Skeletal muscle satellite cell (primary cell): Measurements from ENCODE around the gene DPP7.
"Not testable (repeated sequence)": the region's sequence is repeated elsewhere in the genome, so short reads cannot be mapped to it uniquely, and the experiment has no call there.

Experiments used
- H3K27me3 ChIP-seq: 2 replicates; pipeline ENCODE4 v1.7.0; 2013; ENCODE audit warnings: low read length; ENCODE audit not compliant: control insufficient read depth, insufficient read depth
- H3K36me3 ChIP-seq: 2 replicates; pipeline ENCODE4 v1.7.0; 2013; ENCODE audit warnings: mild to moderate bottlenecking, control low read depth, low read length; ENCODE audit not compliant: insufficient read depth
- H3K4me1 ChIP-seq: 2 replicates; pipeline ENCODE4 v1.7.0; 2013; ENCODE audit warnings: low read length; ENCODE audit not compliant: control insufficient read depth, insufficient read depth
- H3K4me2 ChIP-seq: 2 replicates; pipeline ENCODE4 v1.7.0; 2013; ENCODE audit warnings: mild to moderate bottlenecking, low read length
- H3K4me3 ChIP-seq: 2 replicates; pipeline ENCODE4 v1.7.0; 2013; ENCODE audit warnings: low read length
- H3K9ac ChIP-seq: 2 replicates; pipeline ENCODE4 v1.7.0; 2013; ENCODE audit warnings: mild to moderate bottlenecking, low read depth, low read length, moderate library complexity
- H3K9me3 ChIP-seq: replicated peaks from 2 replicates; pipeline ENCODE4 v1.7.0; 2013; ENCODE audit warnings: mild to moderate bottlenecking, control low read depth, low read length

DPP7 gene

DNA sequence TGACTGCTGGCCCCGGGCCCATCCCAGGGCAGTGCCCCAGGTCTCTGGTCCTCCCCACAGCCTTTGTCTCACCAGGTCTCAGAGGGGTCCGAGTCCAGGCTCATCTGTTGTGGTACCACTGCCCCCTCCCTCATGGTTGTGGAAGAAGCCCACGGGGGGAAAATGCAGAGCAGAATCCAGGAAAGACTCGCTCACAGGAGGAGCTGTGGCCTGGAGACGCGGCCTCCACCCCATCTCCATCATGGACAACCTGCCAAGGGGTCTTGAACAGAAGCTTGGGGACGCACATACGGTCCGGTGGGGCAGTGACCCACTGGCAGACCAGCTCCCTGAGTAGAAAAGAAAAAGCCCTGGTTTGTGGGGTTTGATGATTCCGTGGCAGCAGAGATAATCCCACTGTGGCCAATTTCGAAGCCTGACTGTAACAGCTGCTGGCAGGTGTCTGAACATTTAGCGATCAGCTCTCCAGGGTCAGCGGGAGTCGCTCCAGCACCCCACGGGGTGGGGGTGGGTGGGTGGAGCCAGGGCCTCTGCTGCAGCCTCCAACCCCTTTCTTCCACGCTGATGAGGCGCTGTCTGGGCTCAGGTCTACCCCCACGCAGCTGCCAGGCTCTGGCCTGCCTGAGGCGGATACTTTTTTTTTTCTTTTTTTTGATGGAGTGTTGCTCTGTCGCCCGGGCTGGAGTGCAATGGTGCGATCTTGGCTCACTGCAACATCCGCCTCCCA is 22.5 kb upstream of the DPP7 start:
- peaks cover 61% of the 10 kb centered on the region for H3K27me3 ChIP-seq
- H3K4me1 ChIP-seq: peaks cover 5% of the 10 kb centered on the region
- H3K4me2 ChIP-seq: no peak overlapping the region
- no peaks in the 10 kb centered on the region for H3K36me3 ChIP-seq
- H3K9ac ChIP-seq: no peak overlapping the region
- no peaks in the 10 kb centered on the region for H3K9me3 ChIP-seq
- H3K4me3 ChIP-seq: no peak overlapping the region

DNA sequence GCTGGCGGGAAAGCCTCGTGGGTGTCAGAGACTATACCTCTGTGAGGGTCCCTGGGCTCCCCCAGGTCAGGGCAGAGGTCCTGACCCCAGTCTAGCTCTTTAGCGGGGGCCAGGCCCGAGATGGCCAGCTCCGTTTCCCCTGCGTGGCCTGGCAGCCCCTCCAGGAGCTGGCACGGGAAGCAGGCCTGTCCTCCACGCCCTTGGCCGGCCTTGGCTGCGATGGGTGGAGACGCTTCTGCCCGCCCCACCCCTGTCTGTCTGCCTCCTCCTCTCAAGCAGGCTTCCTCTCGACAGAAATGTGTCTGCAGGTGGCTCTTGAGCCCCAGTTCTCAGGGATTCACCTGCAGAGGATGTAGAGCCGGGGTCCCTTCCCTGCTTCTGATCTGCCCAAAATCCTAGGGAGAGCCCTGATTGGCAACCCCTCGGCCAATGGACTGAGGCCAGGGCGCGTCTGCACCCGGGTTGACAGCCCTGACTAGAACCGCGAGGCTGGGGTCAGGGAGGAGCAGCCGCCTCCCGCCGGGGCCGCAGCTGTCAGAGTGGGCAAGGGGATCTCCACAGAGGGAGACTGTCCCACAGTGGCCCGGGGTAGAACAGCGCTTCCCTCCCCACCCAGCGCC is 21.8 kb upstream of the DPP7 start:
- no peaks in the 10 kb centered on the region for H3K36me3 ChIP-seq
- no peak overlapping the region for H3K4me3 ChIP-seq
- peaks cover 54% of the 10 kb centered on the region for H3K27me3 ChIP-seq
- H3K4me2 ChIP-seq: no peak overlapping the region
- no peaks in the 10 kb centered on the region for H3K9me3 ChIP-seq
- no peak overlapping the region for H3K9ac ChIP-seq
- peaks cover 5% of the 10 kb centered on the region for H3K4me1 ChIP-seq

DNA sequence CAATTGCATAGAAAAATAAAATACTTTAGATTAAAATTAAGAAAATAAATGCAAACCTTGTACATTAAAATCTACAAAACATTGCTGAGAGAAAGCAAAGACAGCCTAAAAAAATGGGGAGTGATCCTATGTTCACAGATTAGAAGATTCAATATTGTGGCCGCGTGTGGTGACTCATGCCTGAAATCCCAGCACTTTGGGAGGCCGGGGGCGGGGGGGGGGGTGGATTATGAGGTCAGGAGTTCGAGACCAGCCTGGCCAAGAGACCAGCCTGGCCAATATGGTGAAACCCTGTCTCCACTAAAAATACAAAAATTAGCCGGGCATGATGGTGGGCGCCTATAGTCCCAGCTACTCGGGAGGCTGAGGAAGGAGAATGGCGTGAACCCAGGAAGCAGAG is 20.6 kb upstream of the DPP7 start:
- not testable (repeated sequence) for H3K4me1 ChIP-seq, H3K4me3 ChIP-seq, H3K36me3 ChIP-seq, H3K9ac ChIP-seq, H3K9me3 ChIP-seq, H3K4me2 ChIP-seq
- peaks cover 42% of the 10 kb centered on the region for H3K27me3 ChIP-seq

DNA sequence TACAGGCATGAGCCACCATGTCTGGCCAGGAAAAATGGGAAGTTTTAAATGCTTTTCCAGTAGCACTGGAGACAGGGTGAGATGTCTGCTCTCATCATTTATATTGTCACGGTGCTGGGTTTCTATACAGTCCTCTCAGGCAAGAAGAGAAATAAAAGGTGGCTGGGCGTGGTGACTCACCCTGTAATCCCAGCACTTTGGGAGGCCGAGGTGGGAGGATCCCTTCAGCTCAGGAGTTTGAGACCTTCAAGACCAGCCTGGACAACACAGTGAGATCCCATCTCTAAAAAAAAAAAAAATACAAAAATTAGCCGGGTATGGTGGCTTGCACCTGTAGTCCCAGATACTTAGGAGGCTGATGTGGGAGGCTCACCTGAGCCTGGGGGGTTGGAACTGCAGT is 19.7 kb upstream of the DPP7 start:
- H3K4me3 ChIP-seq: no peak overlapping the region
- peaks cover 33% of the 10 kb centered on the region for H3K27me3 ChIP-seq
- H3K4me1 ChIP-seq: peaks cover 9% of the 10 kb centered on the region
- H3K4me2 ChIP-seq: no peak overlapping the region
- H3K36me3 ChIP-seq: no peaks in the 10 kb centered on the region
- H3K9me3 ChIP-seq: no peaks in the 10 kb centered on the region
- no peak overlapping the region for H3K9ac ChIP-seq

DNA sequence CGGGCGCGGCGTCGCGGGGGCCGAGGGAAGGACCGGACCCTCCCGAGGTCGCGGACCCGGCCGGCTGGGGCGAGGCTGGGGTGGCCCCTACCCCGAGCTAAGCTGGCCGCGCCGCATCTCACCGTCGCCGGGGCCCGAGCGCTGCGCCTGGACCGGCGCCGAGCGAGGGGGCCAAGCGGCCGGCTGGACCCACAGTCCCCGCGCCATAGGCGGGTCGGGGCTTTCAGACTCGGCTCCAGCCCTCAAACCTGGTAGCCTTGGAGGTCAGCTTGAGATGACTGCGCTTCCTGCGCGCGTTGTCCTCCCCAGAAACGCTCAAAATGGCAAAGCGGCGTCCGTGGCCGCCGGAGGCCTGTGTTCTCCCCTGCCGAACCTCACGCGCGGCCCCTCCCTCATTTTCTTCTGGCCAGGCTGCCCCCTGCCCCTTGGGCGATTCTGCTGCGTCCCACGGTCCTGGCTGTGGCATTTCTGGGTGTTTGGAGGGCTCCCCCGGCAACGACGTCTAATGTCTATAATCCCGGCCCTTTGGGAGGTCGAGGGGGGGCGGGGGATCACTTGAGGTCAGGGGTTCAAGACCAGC is 15.7 kb upstream of the DPP7 start:
- H3K4me2 ChIP-seq: peak overlapping the region; percentile 94
- no peaks in the 10 kb centered on the region for H3K9me3 ChIP-seq
- peak overlapping the region; percentile 93 for H3K9ac ChIP-seq
- no peaks in the 10 kb centered on the region for H3K27me3 ChIP-seq
- H3K4me1 ChIP-seq: peaks cover 22% of the 10 kb centered on the region
- H3K4me3 ChIP-seq: peak overlapping the region; percentile 90
- no peaks in the 10 kb centered on the region for H3K36me3 ChIP-seq

DNA sequence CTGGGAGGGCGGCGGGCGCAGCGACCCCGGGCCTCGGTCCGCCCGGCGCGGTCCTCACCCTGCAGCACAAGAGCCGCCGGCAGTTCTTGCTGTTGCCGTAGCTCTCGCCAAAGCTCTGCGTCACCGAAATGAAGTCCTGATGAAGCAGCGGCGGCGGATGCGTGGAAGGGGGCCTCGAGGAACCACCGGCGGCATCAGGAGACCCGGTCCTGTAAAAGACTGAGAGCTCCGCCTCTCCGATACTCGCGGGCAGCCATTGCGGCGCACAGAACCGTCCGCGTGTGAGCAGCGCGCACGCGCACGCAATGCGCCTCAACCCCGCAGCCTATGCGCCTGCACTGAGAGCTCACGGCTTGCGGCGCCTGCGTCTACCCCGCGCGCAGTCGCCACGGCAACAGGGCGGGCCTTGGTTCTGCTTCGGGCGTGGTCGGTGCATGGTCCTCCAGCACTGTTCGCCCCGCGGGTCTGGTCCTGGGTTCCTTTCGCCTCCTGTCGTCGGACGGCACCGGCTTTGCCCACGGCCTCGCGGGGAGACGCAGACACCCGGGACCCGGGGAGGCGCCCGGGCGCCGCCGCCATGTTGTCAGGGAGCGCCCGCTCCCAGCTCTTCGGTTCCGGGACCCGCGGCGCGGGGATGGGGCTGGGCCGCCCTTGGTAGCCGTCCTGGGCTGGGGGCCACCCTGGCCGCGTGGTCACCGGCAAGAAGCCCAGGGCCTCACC is 15.1 kb upstream of the DPP7 start:
- no peaks in the 10 kb centered on the region for H3K9me3 ChIP-seq
- peak overlapping the region; percentile 94 for H3K4me2 ChIP-seq
- peak overlapping the region; percentile 90 for H3K4me3 ChIP-seq
- no peaks in the 10 kb centered on the region for H3K36me3 ChIP-seq
- H3K4me1 ChIP-seq: peaks cover 22% of the 10 kb centered on the region
- H3K9ac ChIP-seq: peak overlapping the region; percentile 93
- H3K27me3 ChIP-seq: no peaks in the 10 kb centered on the region

- peak overlapping the region; percentile 94 for H3K4me2 ChIP-seq
- H3K4me1 ChIP-seq: peaks cover 22% of the 10 kb centered on the region
- peak overlapping the region; percentile 93 for H3K9ac ChIP-seq
Measured at GRCh38 chr9:137128862-137129455, 14.4 kb upstream of the DPP7 start.

DNA sequence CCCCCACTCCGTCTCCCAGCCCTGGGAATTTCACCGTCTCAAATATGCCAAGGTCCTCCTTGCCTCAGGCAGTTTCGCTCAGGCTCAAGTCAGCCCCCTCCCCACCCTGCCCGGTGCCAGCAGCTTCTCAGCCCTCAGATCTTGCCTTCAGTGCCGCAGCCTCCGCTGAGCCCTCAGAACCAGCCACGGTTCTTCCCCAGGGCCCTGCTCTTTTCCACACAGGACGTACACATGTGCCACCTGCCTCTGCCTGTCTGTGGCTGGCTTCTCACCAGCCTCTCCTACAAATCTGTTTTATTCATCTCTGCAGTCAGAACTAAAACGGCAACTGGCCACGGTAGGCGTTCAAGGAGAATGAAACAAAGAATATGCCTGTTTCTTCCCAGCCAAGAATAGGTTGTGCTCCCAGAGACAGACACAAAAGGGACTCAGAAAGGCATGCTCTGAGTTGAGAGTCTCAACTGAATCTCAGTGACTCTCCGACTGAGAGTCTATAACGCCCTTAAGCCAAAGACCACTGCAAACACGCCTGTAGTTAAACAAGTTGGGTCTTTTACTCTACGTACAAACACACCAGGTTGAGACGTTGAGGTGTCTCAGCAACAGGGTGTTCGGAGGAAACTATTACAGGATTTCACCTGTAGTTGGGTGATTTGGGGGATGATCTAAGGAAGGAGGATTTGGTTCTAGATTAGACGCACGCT is 13.8 kb upstream of the DPP7 start:
- peaks cover 22% of the 10 kb centered on the region for H3K4me1 ChIP-seq
- peak overlapping the region; percentile 94 for H3K4me2 ChIP-seq
- no peaks in the 10 kb centered on the region for H3K9me3 ChIP-seq
- H3K4me3 ChIP-seq: peak overlapping the region; percentile 90
- H3K9ac ChIP-seq: peak overlapping the region; percentile 93
- H3K27me3 ChIP-seq: no peaks in the 10 kb centered on the region
- H3K36me3 ChIP-seq: no peaks in the 10 kb centered on the region

More at GRCh38 chr9:137128862-137129455, 14.4 kb upstream of the DPP7 start:
- no peaks in the 10 kb centered on the region for H3K27me3 ChIP-seq
- H3K36me3 ChIP-seq: no peaks in the 10 kb centered on the region
- peak overlapping the region; percentile 90 for H3K4me3 ChIP-seq
- no peaks in the 10 kb centered on the region for H3K9me3 ChIP-seq

GRCh38 chr9:137127301-137128157 is 13.0 kb upstream of the DPP7 start:
- no peaks in the 10 kb centered on the region for H3K27me3 ChIP-seq
- H3K36me3 ChIP-seq: no peaks in the 10 kb centered on the region
- H3K9me3 ChIP-seq: no peaks in the 10 kb centered on the region
- peak overlapping the region; percentile 90 for H3K4me3 ChIP-seq
- H3K9ac ChIP-seq: peak overlapping the region; percentile 93
- H3K4me1 ChIP-seq: peaks cover 22% of the 10 kb centered on the region
- peak overlapping the region; percentile 94 for H3K4me2 ChIP-seq

DNA sequence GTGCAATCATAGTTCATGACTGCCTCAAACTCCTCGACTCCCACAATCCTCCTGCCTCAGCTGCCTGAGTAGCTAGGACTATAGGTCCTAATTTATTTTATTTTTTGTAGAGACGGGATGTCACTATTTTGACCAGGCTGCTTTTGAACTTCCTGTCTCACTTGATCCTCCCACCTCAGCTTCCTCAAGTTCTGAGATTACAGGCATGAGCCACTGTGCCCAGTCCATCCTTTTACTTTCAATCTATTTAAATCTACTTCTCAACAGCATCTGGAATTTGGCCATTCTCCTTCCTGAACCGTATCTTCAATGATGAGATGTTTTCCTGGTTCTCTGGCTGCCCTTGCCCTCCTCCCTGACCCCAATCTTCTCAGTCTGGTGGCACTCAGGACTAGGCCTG is 12.3 kb upstream of the DPP7 start:
- Histone ChIP-seq H3K4me3 (no peak overlapping the region), H3K9me3 (no peaks in the 10 kb centered on the region), H3K9ac (no peak overlapping the region), H3K36me3 (no peaks in the 10 kb centered on the region), H3K27me3 (no peaks in the 10 kb centered on the region), H3K4me1 (peaks cover 22% of the 10 kb centered on the region), H3K4me2 (no peak overlapping the region)
